Stomach smooth muscle (tissue), 2 donors: ENCODE measurements around the gene MDFI.

Source experiments
- H3K27ac ChIP-seq: one replicate; pipeline ENCODE4 v1.7.0; 2013; ENCODE audit warnings: mild to moderate bottlenecking, low read length, inconsistent platforms
- H3K27me3 ChIP-seq, 2 donors: one replicate each; pipeline ENCODE4 v1.7.0; 2013; ENCODE audit warnings: low read length in 2 of 2; ENCODE audit not compliant: insufficient read depth in 2 of 2, control insufficient read depth in 1 of 2
- H3K36me3 ChIP-seq, 2 donors: one replicate each; pipeline ENCODE4 v1.7.0; 2013; ENCODE audit warnings: low read length in 2 of 2; ENCODE audit not compliant: control insufficient read depth in 2 of 2, insufficient read depth in 2 of 2
- H3K4me1 ChIP-seq: one replicate; pipeline ENCODE4 v1.7.0; 2013; ENCODE audit warnings: low read length; ENCODE audit not compliant: control insufficient read depth, insufficient read depth
- H3K4me3 ChIP-seq, 2 donors: one replicate each; pipeline ENCODE4 v1.7.0; 2013; ENCODE audit warnings: low read length in 2 of 2
- H3K9ac ChIP-seq, 2 donors: one replicate each; pipeline ENCODE4 v1.7.0; 2013; ENCODE audit warnings: low read length in 2 of 2, mild to moderate bottlenecking in 1 of 2
- H3K9me3 ChIP-seq, 2 donors: one replicate each; pipeline ENCODE4 v1.7.0; 2013; ENCODE audit warnings: low read length in 2 of 2; ENCODE audit not compliant: control insufficient read depth in 2 of 2
- donor health status: healthy.
- donor health status: Pancreatic carcinoma.

MDFI gene

GRCh38 chr6:41672816-41673703 lies 34.8 kb downstream of the MDFI start:
- H3K9me3 ChIP-seq, result peaks cover 0 to 6% of the 10 kb centered on the region in 2 donors
- no peak overlapping the region for H3K9ac ChIP-seq
- no peaks in the 10 kb centered on the region for H3K27me3 ChIP-seq
- no peaks in the 10 kb centered on the region for H3K4me1 ChIP-seq
- no peak overlapping the region for H3K4me3 ChIP-seq
- H3K36me3 ChIP-seq, result no peaks in the 10 kb centered on the region
- no peak overlapping the region for H3K27ac ChIP-seq

GRCh38 chr6:41673704-41674000 lies 35.4 kb downstream of the MDFI start:
- Histone ChIP-seq H3K27me3 (no peaks in the 10 kb centered on the region), H3K9me3 (peaks cover 0 to 6% of the 10 kb centered on the region in 2 donors), H3K9ac (no peak overlapping the region), H3K4me1 (no peaks in the 10 kb centered on the region), H3K4me3 (no peak overlapping the region), H3K36me3 (no peaks in the 10 kb centered on the region), H3K27ac (no peak overlapping the region)

GRCh38 chr6:41674231-41675000 lies 36.1 kb downstream of the MDFI start:
- H3K36me3 ChIP-seq, result no peaks in the 10 kb centered on the region
- H3K4me1 ChIP-seq, result no peaks in the 10 kb centered on the region
- no peak overlapping the region for H3K4me3 ChIP-seq
- H3K27ac ChIP-seq, result no peak overlapping the region
- H3K9ac ChIP-seq, result no peak overlapping the region
- H3K9me3 ChIP-seq, result no peaks in the 10 kb centered on the region
- no peaks in the 10 kb centered on the region for H3K27me3 ChIP-seq

GRCh38 chr6:41675176-41675775 lies 37.0 kb downstream of the MDFI start:
- no peak overlapping the region for H3K4me3 ChIP-seq
- no peaks in the 10 kb centered on the region for H3K36me3 ChIP-seq
- no peaks in the 10 kb centered on the region for H3K9me3 ChIP-seq
- H3K27me3 ChIP-seq, result no peaks in the 10 kb centered on the region
- no peak overlapping the region for H3K27ac ChIP-seq
- no peak overlapping the region for H3K9ac ChIP-seq
- no peaks in the 10 kb centered on the region for H3K4me1 ChIP-seq

- no peak overlapping the region for H3K9ac ChIP-seq
- H3K4me3 ChIP-seq, result no peak overlapping the region
- no peaks in the 10 kb centered on the region for H3K4me1 ChIP-seq
- no peaks in the 10 kb centered on the region for H3K36me3 ChIP-seq
- H3K27me3 ChIP-seq, result no peaks in the 10 kb centered on the region
- no peak overlapping the region for H3K27ac ChIP-seq
- H3K9me3 ChIP-seq, result no peaks in the 10 kb centered on the region
Measured at GRCh38 chr6:41675992-41676391, 37.7 kb downstream of the MDFI start.

GRCh38 chr6:41676431-41676830 lies 38.2 kb downstream of the MDFI start:
- no peak overlapping the region for H3K4me3 ChIP-seq
- no peaks in the 10 kb centered on the region for H3K27me3 ChIP-seq
- H3K27ac ChIP-seq, result no peak overlapping the region
- no peaks in the 10 kb centered on the region for H3K4me1 ChIP-seq
- H3K9ac ChIP-seq, result no peak overlapping the region
- no peaks in the 10 kb centered on the region for H3K36me3 ChIP-seq
- H3K9me3 ChIP-seq, result no peaks in the 10 kb centered on the region

- Histone ChIP-seq H3K4me3 (no peak overlapping the region), H3K9me3 (no peaks in the 10 kb centered on the region)
Measured at GRCh38 chr6:41677124-41677921, 39.1 kb downstream of the MDFI start.

GRCh38 chr6:41678511-41679084 lies 40.3 kb downstream of the MDFI start:
- Histone ChIP-seq H3K36me3 (no peaks in the 10 kb centered on the region), H3K9ac (no peak overlapping the region), H3K27ac (no peak overlapping the region), H3K27me3 (no peaks in the 10 kb centered on the region), H3K4me1 (peaks cover 16% of the 10 kb centered on the region), H3K9me3 (no peaks in the 10 kb centered on the region), H3K4me3 (no peak overlapping the region)

More at GRCh38 chr6:41677124-41677921, 39.1 kb downstream of the MDFI start:
- Histone ChIP-seq H3K4me1 (peaks cover 5% of the 10 kb centered on the region), H3K9ac (no peak overlapping the region), H3K27me3 (no peaks in the 10 kb centered on the region), H3K36me3 (no peaks in the 10 kb centered on the region), H3K27ac (no peak overlapping the region)

GRCh38 chr6:41679696-41680095 lies 41.4 kb downstream of the MDFI start:
- H3K9me3 ChIP-seq, result no peaks in the 10 kb centered on the region
- H3K36me3 ChIP-seq, result peaks cover 0 to 3% of the 10 kb centered on the region in 2 donors
- H3K9ac ChIP-seq, result no peak overlapping the region
- peaks cover 20% of the 10 kb centered on the region for H3K4me1 ChIP-seq
- H3K27ac ChIP-seq, result no peak overlapping the region
- H3K4me3 ChIP-seq, result no peak overlapping the region
- no peaks in the 10 kb centered on the region for H3K27me3 ChIP-seq
